Colonic mucosa (tissue), 4 donors: ENCODE measurements around the gene LTBP2. TPM values are rescaled to one million over a fixed set of nuclear protein-coding genes. Genes with fewer than 3 reads are reported as not detected.

Source experiments
- DNase-seq: peaks from one replicate; pipeline ENCODE4 v3.0.0-alpha.2; 2020
- H3K27ac ChIP-seq: fragments of 200-600 bp; one replicate; pipeline ENCODE4 v1.8.0; 2021
- H3K27me3 ChIP-seq: fragments of 200-600 bp; one replicate; pipeline ENCODE4 v1.8.0; 2021
- H3K36me3 ChIP-seq: fragments of 200-600 bp; one replicate; pipeline ENCODE4 v1.8.0; 2021
- H3K4me1 ChIP-seq: fragments of 200-600 bp; one replicate; pipeline ENCODE4 v1.8.0; 2021; ENCODE audit warnings: mild to moderate bottlenecking
- H3K4me3 ChIP-seq: fragments of 200-600 bp; one replicate; pipeline ENCODE4 v1.8.0; 2021
- H3K9ac ChIP-seq, 2 donors: one replicate each; pipeline ENCODE4 v1.7.0; 2013; ENCODE audit warnings: control low read depth in 2 of 2, low read depth in 2 of 2, low read length in 2 of 2
- H3K9me3 ChIP-seq: fragments of 200-600 bp; one replicate; pipeline ENCODE4 v1.8.0; 2021
- CTCF ChIP-seq: fragments of 200-600 bp; IDR thresholded peaks from one replicate; pipeline ENCODE4 v1.8.0; 2022; ENCODE audit warnings: antibody characterized with exemption, mild to moderate bottlenecking
- intact Hi-C: fragments of 100-400 bp; cut with DNase I; formaldehyde crosslinking; loops from one replicate; pipeline ENCODE4 v1.14.1; 2022
- total RNA-seq, 2 donors: library from RNA; stranded (reverse); fragmentation: NEBNext Ultra II Directional in 1 of 2; extraction: Animal tissue kit (Norgen Biotek cat#: 25700) in 1 of 2; gene quantifications; one replicate each; pipeline ENCODE4 v1.2.1, GENCODE V29; 2021
- donor health status: healthy.
- donor health status: DM: no; HTN: no; CAD: no.
- donor health status: DM: no; HTN: no; CAD: no.

The LTBP2 gene
- total RNA-seq, 2 donors from 2014 or later: 1.9 to 3.7 TPM

- H3K36me3 ChIP-seq: no peaks in the 10 kb centered on the region
- H3K4me1 ChIP-seq: peaks cover 3% of the 10 kb centered on the region
- no peaks in the 10 kb centered on the region for H3K9me3 ChIP-seq
- intact Hi-C loops: no loop called here
- no peaks in the 10 kb centered on the region for H3K27me3 ChIP-seq
- H3K9ac ChIP-seq: peak overlapping the region; percentile 89 to 94
- peak overlapping the region; percentile 95 for H3K27ac ChIP-seq
- peak overlapping the region; percentile 90 for H3K4me3 ChIP-seq
- DNase-seq: peak; percentile 37
- no peak for TF ChIP-seq CTCF
These were observed 119.9 kb downstream of the LTBP2 start for GRCh38 chr14:74491956-74492775.

GRCh38 chr14:74490486-74490885 lies 121.6 kb downstream of the LTBP2 start:
- no peak for DNase-seq
- H3K36me3 ChIP-seq: no peaks in the 10 kb centered on the region
- no peak for TF ChIP-seq CTCF
- no peaks in the 10 kb centered on the region for H3K9me3 ChIP-seq
- H3K9ac ChIP-seq: no peak overlapping the region
- H3K27ac ChIP-seq: no peak overlapping the region
- no peak overlapping the region for H3K4me3 ChIP-seq
- no peaks in the 10 kb centered on the region for H3K27me3 ChIP-seq
- intact Hi-C loops: no loop called here
- H3K4me1 ChIP-seq: peaks cover 3% of the 10 kb centered on the region

GRCh38 chr14:74488786-74489397 lies 123.1 kb downstream of the LTBP2 start:
- no peaks in the 10 kb centered on the region for H3K27me3 ChIP-seq
- no peaks in the 10 kb centered on the region for H3K36me3 ChIP-seq
- no peaks in the 10 kb centered on the region for H3K9me3 ChIP-seq
- intact Hi-C loops: no loop called here
- H3K9ac ChIP-seq: no peak overlapping the region
- H3K4me1 ChIP-seq: no peaks in the 10 kb centered on the region
- TF ChIP-seq CTCF: no peak
- no peak overlapping the region for H3K4me3 ChIP-seq
- H3K27ac ChIP-seq: peak overlapping the region; percentile 14
- no peak for DNase-seq

GRCh38 chr14:74486164-74486563 lies 125.9 kb downstream of the LTBP2 start:
- intact Hi-C loops: no loop called here
- H3K9ac ChIP-seq: no peak overlapping the region
- H3K4me3 ChIP-seq: no peak overlapping the region
- H3K9me3 ChIP-seq: no peaks in the 10 kb centered on the region
- no peak for TF ChIP-seq CTCF
- no peak overlapping the region for H3K27ac ChIP-seq
- no peaks in the 10 kb centered on the region for H3K4me1 ChIP-seq
- H3K36me3 ChIP-seq: no peaks in the 10 kb centered on the region
- no peak for DNase-seq
- H3K27me3 ChIP-seq: no peaks in the 10 kb centered on the region

- no peak overlapping the region for H3K4me3 ChIP-seq
- intact Hi-C loops: no loop called here
- no peaks in the 10 kb centered on the region for H3K9me3 ChIP-seq
- no peaks in the 10 kb centered on the region for H3K4me1 ChIP-seq
- no peak for TF ChIP-seq CTCF
- no peaks in the 10 kb centered on the region for H3K27me3 ChIP-seq
- DNase-seq: no peak
- no peak overlapping the region for H3K9ac ChIP-seq
- no peak overlapping the region for H3K27ac ChIP-seq
- H3K36me3 ChIP-seq: no peaks in the 10 kb centered on the region
These were observed 128.7 kb downstream of the LTBP2 start for GRCh38 chr14:74483321-74483720.
